Subcutaneous adipose tissue (tissue), 4 donors: ENCODE data around the gene SIRT6. TPM values are rescaled to one million over a fixed set of nuclear protein-coding genes. Genes with fewer than 3 reads are reported as not detected.

Experiments used
- total RNA-seq, 4 donors: library from RNA; depleted of rRNA; stranded (reverse); fragments of >200 nt; gene quantifications; one replicate each; pipeline ENCODE4 v1.1.0, GENCODE V29; 2016
- TF ChIP-seq, protein P1 (sequence below): fragments of 450-650 bp; IDR thresholded peaks from one replicate; pipeline ENCODE4 v1.5.1; 2016; ENCODE audit warnings: low read depth, mild to moderate bottlenecking, control low read depth, antibody characterized with exemption, moderate library complexity

Gene SIRT6
- total RNA-seq, 4 donors from 2014 or later = 12.6 to 28.3 (median 15.6) TPM

GRCh38 chr19:4174895-4175668, 7.3 kb downstream of the SIRT6 start:
- TF ChIP-seq, protein P1, sequence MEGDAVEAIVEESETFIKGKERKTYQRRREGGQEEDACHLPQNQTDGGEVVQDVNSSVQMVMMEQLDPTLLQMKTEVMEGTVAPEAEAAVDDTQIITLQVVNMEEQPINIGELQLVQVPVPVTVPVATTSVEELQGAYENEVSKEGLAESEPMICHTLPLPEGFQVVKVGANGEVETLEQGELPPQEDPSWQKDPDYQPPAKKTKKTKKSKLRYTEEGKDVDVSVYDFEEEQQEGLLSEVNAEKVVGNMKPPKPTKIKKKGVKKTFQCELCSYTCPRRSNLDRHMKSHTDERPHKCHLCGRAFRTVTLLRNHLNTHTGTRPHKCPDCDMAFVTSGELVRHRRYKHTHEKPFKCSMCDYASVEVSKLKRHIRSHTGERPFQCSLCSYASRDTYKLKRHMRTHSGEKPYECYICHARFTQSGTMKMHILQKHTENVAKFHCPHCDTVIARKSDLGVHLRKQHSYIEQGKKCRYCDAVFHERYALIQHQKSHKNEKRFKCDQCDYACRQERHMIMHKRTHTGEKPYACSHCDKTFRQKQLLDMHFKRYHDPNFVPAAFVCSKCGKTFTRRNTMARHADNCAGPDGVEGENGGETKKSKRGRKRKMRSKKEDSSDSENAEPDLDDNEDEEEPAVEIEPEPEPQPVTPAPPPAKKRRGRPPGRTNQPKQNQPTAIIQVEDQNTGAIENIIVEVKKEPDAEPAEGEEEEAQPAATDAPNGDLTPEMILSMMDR = no peak

DNA sequence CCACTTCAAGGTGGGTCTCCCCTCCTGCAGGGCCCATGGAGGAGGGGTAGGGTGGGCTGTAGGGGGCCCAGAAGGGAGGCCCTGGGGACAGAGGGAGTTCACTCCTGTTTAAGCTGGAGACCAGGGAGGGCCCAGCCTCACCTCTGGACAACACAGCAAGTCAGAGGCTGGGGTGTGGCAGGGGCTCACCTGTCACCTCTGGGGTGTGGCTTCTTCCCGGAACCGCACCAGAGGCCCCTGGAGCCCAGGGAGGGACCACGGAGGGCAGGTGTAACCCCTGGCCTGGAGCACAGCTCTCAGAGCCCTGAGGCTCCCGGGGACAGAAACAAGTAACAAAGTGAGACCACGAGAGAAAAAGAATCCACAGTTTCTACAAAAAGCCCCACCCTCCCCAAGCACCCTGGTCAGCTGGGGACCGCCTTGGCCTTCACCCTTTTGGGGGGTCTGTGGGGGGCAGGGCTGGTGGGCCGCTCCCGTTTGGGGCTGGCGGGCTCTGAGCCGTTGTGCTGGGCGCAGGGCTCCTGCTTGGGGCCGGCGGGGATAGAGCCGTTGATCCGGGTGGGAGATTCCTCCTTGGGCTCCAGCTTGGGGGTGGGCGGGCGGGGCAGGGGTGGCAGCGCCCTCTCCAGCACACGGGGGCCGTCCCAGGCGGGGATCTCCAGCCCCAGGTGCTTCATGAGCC, 8.0 kb downstream of the SIRT6 start:
- TF ChIP-seq, protein P1 = no peak

- TF ChIP-seq, protein P1 = no peak
Observed at GRCh38 chr19:4173479-4174212, 8.7 kb downstream of the SIRT6 start.

GRCh38 chr19:4172861-4173473, 9.4 kb downstream of the SIRT6 start:
- TF ChIP-seq, protein P1 = no peak

DNA sequence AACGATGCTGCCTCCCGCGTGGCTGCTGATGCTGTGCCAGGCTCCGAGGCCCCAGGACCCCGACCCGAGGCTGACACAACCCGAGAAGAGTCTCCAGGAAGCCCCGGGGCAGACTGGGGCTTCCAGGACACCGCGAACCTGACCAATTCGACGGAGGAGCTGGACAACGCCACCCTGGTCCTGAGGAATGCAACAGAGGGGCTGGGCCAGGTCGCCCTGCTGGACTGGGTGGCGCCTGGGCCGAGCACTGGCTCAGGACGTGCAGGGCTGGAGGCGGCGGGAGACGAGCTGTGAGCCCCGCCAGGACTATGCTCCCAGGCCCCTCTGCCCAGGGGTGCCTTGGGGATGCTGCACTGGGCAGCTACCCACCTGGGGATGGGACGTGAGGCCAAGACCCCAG, 10.7 kb downstream of the SIRT6 start:
- TF ChIP-seq, protein P1 = no peak

DNA sequence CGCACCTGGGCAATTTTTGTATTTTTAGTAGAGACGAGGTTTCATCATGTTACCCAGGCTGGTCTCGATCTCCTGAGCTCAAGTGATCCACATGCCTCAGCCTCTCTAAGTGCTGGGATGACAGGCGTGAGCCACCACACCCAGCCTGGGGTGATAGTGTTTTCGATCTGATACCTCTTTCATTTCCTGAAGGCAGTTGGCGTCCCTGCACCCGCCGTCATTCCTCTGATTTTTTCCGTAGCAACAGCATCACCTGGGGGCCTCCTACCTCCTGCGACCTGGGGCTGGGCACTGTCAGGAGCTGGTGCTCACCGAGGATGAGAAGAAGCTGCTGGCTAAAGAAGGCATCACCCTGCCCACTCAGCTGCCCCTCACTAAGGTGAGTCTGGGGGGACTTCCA, 18.1 kb downstream of the SIRT6 start:
- TF ChIP-seq, protein P1 = no peak
